Skeletal muscle cell (primary cell): ENCODE measurements around the gene TNF.
"Not testable (repeated sequence)": the region's sequence is repeated elsewhere in the genome, so short reads cannot be mapped to it uniquely, and the experiment has no call there.

ENCODE experiments used
- DNase-seq: peaks from one replicate; pipeline ENCODE4 v3.0.0-alpha.2; 2010; ENCODE audit warnings: low read depth
- H3K4me3 ChIP-seq: 2 replicates; pipeline ENCODE4 v1.5.1; 2011; ENCODE audit warnings: low read depth, mild to moderate bottlenecking, control low read depth, low read length, moderate library complexity

The TNF gene

DNA sequence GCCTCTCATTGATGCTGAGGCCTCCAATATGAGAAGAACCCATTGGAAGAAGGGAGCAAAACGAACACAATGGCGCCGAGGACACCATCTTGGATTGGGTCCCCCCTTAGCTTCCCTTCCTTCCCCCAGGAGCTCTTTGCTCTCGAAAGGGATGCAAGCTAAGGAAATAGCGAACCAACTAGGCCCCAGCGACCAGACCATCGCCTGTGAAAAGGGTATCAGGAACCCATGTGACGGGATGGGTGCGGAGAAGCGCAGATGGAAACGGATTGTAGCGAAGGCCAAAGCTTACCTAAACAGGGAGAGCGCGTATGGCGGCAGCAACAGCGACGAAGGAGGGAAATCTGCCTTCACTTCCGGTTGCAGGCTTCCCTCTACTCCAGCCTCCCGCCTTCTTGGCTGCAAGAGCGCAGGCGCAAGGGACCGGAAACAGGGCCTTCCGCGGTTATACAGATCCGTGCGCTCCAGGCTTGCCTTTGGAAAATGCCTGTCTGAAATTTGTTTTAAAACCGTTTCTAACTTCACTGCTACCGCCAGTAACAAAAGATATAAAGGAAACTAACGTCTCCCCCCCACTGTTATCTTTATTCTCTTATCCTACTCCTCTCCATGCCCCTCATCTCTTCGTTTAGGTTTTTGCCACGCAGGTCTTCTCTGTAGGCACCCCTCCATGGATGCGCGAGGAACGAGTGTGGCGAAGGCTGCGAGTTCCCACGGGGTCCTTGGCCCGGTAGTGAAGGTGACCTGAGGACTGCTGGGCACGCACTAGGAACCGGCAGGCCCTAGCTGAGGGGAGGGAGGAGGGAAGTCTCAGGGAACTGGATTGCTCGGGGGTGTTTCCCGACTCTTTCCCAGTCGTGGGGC is 33.5 kb upstream of the TNF start, which contains the start of gene DDX39B:
DDX39B (minus strand) TSS at position 346 of the 864 bp plus-strand sequence. CDS start 1,471 bp downstream, outside the sequence.
- peak within 1 kb of the TSS; percentile 66 for H3K4me3 ChIP-seq
- peak; percentile 91 for DNase-seq

DNA sequence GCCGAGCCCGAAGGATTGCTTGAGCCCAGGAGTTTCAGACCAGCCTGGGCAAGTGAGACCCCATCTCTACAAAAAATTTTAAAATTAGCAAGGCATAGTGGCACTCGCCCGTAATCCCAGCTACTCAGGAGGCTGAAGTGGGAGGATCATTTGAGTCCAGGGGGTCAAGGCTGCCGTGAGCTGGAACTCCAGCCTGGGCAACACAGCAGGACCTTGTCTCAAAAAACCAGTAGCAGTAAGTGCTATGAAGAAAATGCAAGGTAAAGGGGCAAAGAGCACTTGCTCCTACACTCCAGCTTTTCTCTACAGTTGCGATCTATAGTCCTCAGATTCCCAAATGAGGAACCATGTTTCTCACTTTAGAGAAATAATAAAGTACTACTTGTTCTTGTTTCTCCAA is 31.7 kb upstream of the TNF start:
- no peak overlapping the region for H3K4me3 ChIP-seq
- DNase-seq, result no peak

DNA sequence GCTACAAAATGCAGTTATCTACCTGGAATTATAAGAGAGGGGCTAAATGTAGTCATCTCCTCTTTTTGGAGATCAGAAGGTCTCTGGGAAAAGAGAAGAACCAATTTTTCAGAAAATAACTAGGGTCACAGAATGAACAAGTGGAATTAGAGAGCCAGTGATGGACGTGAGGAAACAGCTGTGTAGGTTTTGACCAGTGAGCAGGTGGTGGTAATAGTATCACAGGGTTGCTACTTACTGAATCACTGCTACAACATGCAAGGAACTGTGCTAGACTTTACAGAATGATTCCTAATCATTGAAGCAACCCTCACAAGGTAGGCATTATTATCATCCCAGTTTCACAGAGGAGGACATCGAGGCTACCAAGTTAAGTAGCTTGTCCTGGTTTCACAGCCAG is 30.7 kb upstream of the TNF start:
- no peak for DNase-seq

DNA sequence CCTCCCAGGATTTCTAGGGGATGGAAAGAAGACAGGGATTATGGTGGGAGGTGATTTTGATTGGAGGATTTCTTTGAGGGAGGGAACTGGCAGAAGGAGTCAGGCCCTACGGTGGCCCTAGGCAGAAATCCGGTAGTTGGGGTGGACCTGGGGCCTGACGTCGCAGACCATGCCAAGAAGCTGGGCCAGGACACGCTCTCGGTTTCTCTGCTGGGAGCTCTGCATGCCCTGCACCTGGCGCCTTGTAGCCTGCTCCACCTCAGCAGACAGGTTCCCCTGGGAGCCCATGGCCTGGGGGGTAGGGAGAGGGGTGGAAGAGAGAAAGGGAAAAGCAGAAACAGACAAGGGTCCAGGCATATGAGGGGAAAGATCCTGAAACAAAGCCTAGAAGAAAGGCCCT is 30.1 kb upstream of the TNF start:
- H3K4me3 ChIP-seq, result no peak overlapping the region
- DNase-seq, result no peak

More for the DNA sequence above, 30.7 kb upstream of the TNF start:
- no peak overlapping the region for H3K4me3 ChIP-seq

DNA sequence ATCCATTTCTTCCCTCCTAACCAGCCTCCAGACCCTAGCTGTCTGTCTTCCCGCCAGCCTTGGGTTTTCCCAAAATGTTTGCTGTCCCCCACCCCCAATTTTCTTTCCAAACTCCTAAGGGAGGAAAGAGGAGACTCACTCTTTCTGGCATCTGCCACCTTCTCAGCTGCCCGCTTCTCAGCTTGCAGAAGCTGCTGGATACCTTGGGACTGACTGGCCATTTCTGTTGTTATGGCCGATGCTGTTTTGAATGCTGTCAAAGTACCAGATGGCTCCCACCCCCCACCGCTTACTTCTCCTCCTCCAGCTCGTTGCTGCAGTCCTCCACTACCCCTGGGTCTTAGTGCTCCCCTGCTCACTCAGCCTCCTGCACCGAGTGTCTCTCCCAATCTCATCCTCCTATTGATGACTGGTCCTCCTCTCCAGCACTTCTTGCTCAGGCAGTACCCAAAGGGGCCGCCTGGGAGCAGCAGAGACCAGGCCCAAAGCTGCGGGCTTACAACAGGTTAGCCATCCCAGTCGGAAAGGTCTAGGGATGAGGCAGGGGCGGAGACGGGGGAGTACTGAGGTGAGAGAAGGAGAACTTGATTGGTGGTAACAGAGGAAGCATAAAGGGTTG is 28.9 kb upstream of the TNF start, which contains the start of gene ATP6V1G2:
ATP6V1G2 (minus strand) TSS at position 270 of the 619 bp plus-strand sequence; CDS start at position 221, 49 bp downstream.
- peak; percentile 90 for DNase-seq

DNA sequence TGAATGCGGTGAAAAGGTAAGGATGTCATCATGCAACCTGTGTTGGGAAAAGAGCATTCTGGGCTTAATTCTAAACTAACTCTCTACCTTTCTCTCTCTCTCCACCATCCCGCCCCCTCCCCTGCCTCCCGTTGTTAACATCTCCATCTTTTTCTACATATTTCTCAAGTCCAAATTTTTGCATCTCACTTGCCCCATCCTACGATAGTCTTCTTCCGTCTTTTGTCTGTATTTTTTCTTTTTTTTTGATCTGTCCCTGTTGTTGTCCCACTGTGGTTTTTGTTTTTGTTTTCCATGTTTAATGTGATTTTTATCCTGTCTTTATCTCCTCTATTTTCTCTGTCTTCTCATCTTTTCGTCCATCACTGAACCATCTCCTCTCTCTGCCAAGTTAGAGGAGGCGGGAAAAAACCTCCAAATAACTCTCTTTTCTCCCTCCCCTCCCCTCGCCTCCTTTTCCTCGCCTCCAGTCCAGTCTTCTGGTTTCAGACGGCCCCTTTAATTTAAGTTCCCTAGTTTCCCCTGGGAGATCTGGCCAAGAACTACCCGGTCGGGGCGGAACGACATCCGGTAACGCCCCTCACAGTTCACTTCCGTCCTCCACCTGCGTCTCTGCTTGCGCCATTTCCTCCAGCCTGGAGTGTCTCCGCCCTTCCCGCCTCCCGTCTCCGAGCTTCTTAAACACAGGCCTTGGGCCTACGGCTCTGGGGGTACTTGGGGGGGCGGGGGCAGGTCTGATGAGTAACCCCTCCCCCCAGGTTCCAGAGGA is 28.2 kb upstream of the TNF start, which contains the start of gene NFKBIL1:
NFKBIL1 (plus strand) TSS at position 651 of the 769 bp plus-strand sequence; CDS start at position 738, 87 bp downstream.
- DNase-seq, result peak; percentile 95
- H3K4me3 ChIP-seq, result peak within 1 kb of the TSS; percentile 60

More for the DNA sequence above, 28.9 kb upstream of the TNF start, which contains the start of gene ATP6V1G2:
- H3K4me3 ChIP-seq, result peak within 1 kb of the TSS; percentile 60

DNA sequence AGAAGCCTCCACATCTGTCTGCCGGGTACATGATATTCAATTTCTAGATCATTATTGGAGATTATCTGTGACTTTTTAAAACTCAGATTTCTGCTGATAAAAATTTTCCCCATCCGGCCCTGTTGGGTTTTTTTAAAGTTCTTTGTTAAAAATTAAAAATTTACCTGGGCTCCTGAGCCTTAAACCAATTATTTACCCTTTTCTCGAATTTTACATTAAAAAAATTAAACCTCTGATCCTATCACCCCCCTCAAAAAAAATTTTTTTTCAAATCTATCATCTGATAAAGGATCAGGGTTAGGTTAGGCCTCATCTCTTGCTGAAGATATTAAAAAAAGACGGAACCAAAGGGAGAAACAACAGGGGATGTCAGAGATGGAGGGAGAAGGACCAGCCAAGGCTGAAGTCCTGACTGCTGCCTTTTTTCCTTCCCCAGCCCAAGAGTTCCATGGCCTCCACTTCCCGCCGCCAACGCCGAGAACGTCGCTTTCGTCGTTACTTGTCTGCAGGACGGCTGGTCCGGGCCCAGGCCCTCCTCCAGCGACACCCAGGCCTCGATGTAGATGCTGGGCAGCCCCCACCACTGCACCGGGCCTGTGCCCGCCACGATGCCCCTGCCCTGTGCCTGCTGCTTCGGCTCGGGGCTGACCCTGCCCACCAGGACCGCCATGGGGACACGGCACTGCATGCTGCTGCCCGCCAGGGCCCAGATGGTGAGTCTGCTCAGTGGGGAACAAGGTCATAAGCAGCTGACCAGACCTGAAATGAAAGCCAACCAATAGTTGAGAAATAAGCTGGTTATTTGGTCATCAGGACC is 27.4 kb upstream of the TNF start:
- peak overlapping the region; percentile 60 for H3K4me3 ChIP-seq
- no peak for DNase-seq

DNA sequence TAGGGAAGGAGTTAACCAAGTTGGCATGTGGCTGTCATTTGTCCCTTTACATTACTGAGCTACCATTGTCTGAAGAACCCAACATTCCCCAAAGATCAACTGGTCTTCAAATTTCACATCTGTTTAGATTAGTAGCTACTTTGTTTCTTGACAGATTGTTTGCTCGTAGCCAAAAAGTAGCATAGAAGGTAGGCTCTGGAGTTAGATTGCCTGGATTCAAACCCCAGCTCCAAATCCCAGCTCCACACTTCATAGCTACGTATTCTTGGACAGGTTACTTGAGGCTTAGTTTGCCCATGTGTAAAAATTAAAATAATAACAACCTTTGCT is 26.9 kb upstream of the TNF start:
- peak overlapping the region; percentile 60 for H3K4me3 ChIP-seq
- no peak for DNase-seq

DNA sequence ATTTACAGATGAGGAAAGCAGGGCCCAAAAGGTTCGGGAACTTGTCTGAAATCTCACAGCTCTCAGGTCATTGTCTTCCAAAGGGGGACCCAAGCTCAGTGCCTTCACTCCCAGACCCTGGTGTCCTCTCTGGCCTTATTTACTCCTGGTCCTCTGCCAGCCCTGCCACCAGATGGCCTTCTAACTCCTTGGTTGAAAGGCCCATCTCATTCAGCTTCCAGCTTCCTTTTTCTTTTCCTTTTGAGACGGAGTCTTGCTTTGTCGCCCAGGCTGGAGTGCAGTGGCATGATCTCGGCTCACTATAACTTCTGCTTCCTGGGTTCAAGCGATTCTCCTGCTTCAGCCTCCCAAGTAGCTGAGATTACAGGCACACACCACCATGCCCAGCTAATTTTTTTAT is 24.0 kb upstream of the TNF start:
- H3K4me3 ChIP-seq, DNase-seq: not testable (repeated sequence)

DNA sequence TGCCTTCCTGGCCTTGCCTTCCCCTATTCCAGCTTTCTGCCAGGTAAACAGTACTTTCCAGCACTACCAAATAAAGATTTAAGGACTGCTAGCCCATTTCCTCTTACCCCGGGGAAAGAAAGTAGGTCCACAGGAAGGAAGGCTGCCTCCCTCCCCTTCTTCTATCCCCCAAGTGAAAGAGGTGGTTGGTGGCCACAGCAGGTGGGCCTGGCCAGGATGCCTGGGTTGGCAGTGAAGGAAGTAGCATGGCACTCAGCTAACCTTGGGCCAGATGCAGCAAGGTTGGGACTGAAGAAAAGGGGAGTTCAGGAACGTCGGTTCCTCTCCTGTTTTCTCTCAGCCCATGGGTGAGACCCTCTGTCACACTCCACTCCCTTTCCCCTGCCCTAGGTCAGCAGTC is 19.1 kb upstream of the TNF start:
- DNase-seq, result no peak
- no peak overlapping the region for H3K4me3 ChIP-seq

DNA sequence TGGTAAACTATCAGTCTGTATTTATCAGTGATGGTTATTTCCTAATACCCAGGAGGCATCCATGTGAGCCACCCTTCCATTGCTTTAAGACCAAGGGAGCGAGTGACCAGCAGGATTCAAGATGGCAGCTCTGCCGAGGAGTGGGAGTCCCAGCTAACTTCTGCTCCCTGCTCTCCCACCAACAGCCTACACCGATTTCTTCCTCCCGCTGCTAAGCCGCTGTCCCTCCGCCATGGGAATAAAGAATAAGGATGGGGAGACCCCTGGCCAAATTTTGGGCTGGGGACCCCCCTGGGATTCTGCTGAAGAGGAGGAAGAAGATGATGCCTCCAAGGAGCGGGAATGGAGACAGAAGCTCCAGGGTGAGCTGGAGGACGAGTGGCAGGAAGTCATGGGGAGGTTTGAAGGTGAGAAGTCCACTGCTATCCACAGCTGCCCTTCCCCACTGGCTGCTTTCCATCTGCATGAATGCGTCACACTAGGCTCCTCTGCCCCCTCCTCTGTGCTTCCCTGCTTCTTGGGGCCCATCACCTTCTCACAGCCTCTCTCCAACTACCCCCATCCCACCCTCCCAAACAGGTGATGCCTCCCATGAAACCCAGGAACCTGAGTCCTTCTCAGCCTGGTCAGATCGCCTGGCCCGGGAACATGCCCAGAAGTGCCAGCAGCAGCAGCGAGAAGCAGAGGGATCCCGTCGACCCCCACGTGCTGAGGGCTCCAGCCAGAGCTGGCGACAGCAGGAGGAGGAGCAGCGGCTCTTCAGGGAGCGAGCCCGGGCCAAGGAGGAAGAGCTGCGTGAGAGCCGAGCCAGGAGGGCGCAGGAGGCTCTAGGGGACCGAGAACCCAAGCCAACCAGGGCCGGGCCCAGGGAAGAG is 17.7 kb upstream of the TNF start:
- DNase-seq, result no peak
- H3K4me3 ChIP-seq, result no peak overlapping the region

DNA sequence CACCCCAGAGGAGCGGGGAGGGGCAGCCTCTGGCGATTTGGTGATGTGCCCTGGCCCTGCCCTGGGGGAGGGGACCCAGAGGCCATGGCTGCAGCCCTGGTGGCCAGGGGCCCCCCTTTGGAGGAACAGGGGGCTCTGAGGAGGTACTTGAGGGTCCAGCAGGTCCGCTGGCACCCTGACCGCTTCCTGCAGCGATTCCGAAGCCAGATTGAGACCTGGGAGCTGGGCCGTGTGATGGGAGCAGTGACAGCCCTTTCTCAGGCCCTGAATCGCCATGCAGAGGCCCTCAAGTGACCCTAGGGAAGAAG is 17.1 kb upstream of the TNF start:
- H3K4me3 ChIP-seq, result no peak overlapping the region
- no peak for DNase-seq

DNA sequence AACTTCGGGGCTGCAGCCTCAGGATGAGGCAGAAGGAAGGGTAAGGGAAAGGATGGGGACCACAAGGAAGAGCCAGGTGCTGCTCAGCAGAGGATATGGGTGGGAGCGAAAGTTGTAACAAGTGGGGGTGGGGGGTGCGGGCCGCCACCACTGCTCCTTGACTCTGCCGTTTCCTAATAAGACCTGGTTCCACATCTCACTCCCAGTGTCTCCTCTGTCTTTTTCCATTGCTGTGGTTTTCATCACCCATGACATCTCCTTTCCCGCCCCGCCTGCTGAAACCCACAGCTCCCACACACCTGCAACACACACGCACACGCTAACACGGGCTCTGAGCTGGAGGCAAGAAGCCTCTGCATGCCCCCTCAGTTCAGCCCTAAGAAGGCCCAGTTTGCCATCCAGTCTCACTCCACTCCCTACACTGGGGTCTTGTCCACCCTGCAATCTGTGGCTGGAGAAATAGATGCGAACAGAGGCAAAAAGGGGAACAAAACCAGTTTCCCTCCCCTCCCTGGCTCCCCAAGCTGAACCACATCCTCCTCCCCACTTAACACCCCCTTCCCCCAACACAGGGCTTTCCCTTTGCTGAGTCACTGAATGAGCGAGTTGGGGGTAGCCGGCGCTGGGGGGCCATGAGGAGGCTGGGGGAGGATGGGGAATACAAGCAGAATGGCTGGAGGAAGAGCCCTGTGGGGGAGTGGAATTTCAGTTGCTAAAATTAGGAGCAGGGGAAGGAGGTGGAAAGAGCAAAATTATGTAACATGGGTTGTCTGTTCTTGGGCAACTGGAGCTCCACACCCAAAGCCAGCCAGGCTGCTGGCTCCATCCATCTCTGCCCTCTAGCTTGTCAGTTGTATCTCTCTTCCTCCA is 16.5 kb upstream of the TNF start:
- DNase-seq, result no peak
- H3K4me3 ChIP-seq, result no peak overlapping the region

DNA sequence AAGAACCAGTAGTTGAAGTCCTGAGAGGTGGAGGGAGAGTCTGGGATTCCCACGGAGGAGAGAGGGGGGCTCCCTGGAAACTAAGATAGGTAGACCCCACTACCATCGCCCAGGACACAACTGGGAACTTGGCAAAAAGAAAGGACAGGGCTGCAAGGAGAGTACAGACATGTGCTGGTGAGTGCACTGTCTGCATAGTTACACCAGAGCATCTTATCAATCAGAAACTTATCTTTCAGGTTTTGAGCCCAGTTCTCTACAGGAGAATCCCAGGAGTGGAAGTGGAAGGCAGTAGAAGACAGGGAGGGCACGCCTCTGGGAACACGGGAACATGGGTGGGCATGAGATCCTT is 15.8 kb upstream of the TNF start:
- H3K4me3 ChIP-seq, result no peak overlapping the region
- DNase-seq, result no peak

DNA sequence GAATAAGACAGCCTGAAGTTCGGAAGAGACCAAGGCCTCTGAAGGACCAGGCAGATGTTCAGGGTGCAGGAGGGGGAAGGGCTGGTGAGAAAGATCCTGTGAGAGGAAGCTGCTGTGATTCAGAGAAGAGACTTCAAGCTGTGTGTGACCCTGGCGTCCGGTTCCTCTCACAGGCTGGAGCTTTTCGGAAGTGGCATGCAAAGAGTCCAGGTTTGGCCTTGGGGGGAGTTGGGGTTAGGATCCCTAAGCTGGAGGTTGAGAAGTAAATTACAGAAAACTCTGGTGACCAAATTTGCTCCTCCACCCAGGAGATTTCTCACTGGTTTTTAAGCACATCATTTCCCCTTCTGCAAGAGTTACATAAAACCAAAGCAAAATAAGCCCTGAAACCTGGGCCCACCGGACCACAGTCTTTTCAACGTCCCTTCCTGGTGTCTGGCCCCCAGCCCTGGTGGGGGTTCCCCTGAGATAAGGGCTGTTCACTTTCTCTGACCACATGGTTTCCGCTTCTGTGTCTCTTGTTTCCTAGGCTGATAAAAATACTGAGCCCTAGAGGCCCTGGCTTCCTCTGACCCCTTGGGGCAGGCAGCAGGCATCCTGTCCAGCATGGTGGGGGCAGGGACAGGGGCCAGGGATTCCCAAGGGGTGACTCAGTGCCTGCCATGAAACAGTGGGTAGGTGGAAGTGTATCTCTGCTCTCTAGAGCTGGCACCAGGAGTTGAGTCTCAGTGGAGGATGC is 15.2 kb upstream of the TNF start:
- DNase-seq, result no peak
- no peak overlapping the region for H3K4me3 ChIP-seq

DNA sequence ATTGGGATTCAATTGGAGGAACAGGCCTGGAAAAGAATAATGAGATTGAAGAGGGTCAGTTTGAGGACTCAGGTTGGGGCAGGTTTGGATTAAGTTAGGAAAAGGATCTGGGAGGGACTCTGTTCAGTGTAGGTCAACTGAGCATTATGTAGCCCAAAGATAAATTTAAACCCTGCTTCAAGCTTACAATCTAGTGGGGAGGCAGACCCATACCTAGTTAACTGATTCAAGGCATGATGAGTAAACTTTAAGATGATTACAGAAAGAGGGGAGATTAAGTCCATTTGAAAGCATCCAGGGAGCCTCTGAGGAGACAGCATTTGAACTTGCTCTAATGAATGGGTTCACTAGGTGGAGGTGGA is 14.7 kb upstream of the TNF start:
- no peak overlapping the region for H3K4me3 ChIP-seq
- DNase-seq, result no peak
